ENCODE results near the gene HADHB. TPM values are rescaled to one million over a fixed set of nuclear protein-coding genes. Genes with fewer than 3 reads are reported as not detected.

HADHB gene
- total RNA-seq, 1 donor from 2014 or later, result 79.4 TPM

DNA sequence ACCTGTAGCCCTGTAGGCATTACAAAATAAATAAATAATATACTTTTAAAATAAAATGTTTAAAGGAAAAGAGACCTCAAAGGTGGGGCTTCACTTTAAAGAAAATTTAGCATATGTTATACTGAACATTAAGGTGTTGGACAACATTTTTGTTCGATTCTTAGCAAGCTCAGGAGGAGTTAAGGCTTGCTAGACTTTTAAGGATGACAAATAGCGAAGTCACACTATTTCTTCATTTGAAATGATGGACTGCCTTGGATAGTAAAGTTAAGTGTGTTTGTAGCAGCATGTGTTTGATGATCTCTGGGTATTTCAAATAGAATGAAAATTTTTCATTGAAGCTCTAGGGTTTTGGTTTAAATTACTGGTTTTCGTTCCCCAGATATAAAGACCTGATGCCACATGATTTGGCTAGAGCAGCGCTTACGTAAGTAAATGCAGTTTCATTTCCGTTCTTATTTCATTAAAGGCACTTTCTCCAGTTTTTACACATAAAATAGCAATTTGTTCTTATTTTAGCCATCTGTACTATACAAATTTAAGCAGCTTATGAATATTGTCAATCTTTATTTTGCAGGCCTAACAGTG lies 24.9 kb downstream of the HADHB start:
- Mint-ChIP-seq H3K27me3 (ENCODE audit: low read depth) (no peaks in the 10 kb centered on the region), H3K9me3 (no peaks in the 10 kb centered on the region), H3K4me1 (peaks cover 2% of the 10 kb centered on the region), H3K4me3 (no peak overlapping the region), H3K27ac (no peak overlapping the region), H3K36me3 (peaks cover 19% of the 10 kb centered on the region)
- TF ChIP-seq, protein P1, sequence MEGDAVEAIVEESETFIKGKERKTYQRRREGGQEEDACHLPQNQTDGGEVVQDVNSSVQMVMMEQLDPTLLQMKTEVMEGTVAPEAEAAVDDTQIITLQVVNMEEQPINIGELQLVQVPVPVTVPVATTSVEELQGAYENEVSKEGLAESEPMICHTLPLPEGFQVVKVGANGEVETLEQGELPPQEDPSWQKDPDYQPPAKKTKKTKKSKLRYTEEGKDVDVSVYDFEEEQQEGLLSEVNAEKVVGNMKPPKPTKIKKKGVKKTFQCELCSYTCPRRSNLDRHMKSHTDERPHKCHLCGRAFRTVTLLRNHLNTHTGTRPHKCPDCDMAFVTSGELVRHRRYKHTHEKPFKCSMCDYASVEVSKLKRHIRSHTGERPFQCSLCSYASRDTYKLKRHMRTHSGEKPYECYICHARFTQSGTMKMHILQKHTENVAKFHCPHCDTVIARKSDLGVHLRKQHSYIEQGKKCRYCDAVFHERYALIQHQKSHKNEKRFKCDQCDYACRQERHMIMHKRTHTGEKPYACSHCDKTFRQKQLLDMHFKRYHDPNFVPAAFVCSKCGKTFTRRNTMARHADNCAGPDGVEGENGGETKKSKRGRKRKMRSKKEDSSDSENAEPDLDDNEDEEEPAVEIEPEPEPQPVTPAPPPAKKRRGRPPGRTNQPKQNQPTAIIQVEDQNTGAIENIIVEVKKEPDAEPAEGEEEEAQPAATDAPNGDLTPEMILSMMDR (IDR thresholded peaks at IDR 0.05; ENCODE audit: unreplicated experiment), result no peak
- no peak for DNase-seq (ENCODE audit: low spot score in 2 of 2, unreplicated experiment in 2 of 2)

DNA sequence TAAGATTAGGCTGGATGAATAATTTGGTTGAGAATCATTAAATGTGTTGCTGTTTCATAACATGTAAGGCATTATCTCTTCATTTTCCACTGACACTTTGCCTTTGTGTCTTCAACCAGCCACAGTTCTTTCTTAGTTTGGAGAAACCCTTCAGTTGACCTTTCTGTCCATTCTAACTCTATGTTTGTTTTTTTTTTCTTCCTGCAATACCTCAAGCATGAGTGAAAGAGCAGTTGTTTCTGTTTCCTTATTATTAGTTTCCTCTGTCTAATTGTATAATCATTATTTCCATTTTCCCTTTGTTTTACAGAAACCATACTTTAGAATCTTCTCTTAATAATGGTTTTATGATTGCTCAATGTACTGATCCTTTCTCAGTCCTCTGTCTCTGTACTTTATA lies 25.6 kb downstream of the HADHB start:
- TF ChIP-seq, protein P1 (IDR thresholded peaks at IDR 0.05; ENCODE audit: unreplicated experiment), result no peak
- H3K4me1 Mint-ChIP-seq, result peaks cover 2% of the 10 kb centered on the region
- H3K27ac Mint-ChIP-seq, result no peak overlapping the region
- H3K9me3 Mint-ChIP-seq, result no peaks in the 10 kb centered on the region
- no peak overlapping the region for H3K4me3 Mint-ChIP-seq
- DNase-seq (ENCODE audit: low spot score in 2 of 2, unreplicated experiment in 2 of 2), result no peak
- H3K27me3 Mint-ChIP-seq (ENCODE audit: low read depth), result no peaks in the 10 kb centered on the region
- peaks cover 16% of the 10 kb centered on the region for H3K36me3 Mint-ChIP-seq

DNA sequence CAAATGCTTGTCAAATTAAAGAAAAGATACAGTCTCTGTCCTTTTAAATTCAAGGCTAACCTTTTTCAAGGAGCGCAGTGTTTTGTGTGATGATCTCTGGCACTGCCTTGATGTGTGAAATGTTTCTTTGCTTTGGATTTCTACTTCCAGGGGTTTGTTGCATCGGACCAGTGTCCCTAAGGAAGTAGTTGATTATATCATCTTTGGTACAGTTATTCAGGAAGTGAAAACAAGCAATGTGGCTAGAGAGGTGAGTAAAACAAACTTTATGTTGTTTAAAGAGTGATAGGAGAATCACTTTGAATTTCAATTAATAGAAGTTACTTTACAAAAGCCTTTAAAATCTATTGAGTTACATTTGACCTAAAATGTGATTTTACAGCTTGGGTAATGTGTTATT lies 28.8 kb downstream of the HADHB start:
- TF ChIP-seq, protein P1 (IDR thresholded peaks at IDR 0.05; ENCODE audit: unreplicated experiment), result no peak
- Mint-ChIP-seq H3K36me3 (peaks cover 15% of the 10 kb centered on the region), H3K4me1 (peaks cover 2% of the 10 kb centered on the region), H3K4me3 (no peak overlapping the region), H3K9me3 (no peaks in the 10 kb centered on the region), H3K27ac (no peak overlapping the region), H3K27me3 (ENCODE audit: low read depth) (no peaks in the 10 kb centered on the region)
- DNase-seq (ENCODE audit: low spot score in 2 of 2, unreplicated experiment in 2 of 2), result no peak

DNA sequence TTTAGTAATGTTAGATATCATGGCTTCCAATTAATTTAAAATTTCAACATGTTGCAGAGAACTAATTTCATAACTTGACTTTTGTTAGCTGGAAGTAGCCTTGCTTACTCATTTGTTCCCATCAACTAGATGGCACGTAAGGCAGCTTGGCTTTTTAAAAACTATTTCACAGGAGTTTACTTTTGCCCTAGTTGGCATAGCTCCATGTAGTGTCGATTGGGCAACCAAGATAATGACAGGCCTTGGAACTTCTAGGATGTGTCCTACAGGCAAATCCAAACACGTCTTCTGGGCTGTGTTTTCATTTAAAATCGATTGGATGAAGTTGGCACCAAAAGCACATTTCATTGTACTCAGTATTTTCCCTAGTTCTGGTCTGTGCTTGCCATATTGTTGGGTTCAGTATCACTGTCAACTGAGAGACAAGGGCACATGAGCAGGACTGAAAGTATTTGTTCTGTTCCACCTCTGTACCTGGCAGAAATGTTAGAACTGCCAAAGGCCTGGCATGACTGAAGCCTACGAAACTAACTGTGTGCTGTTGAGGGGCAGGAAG lies 29.4 kb downstream of the HADHB start:
- H3K27ac Mint-ChIP-seq, result no peak overlapping the region
- no peak overlapping the region for H3K4me3 Mint-ChIP-seq

DNA sequence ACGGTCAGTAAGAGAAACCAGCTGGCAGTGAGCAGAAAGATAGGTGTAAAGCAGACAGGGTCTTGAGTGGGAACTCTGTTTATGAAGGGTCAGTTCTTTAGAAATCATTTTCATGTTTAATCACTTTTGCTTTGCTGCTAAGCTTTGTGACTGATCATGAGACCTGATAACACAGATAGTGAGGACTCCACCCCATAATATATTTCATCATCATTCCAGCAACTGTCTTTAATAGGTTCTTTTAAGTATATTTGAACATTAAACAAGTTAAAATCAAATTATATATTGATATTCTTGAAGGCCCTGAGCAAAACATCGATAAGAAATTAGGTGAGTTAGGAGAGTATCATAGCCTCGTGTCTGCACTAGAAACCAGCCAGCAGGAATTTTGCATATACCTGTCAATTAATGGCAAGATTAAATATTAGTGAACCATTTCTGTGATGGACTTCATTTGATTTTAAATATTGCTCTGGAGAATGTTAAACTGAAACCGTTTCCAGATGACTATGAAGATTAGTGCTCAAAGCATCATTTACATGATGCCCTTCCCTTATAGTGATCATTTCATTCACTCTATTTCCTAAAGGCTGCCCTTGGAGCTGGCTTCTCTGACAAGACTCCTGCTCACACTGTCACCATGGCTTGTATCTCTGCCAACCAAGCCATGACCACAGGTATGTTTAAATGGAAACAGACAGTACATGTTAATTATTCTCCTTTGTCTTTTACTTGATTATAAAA lies 31.9 kb downstream of the HADHB start:
- TF ChIP-seq, protein P1 (IDR thresholded peaks at IDR 0.05; ENCODE audit: unreplicated experiment), result no peak
- Mint-ChIP-seq H3K27ac (no peak overlapping the region), H3K4me3 (no peak overlapping the region), H3K27me3 (ENCODE audit: low read depth) (no peaks in the 10 kb centered on the region), H3K9me3 (no peaks in the 10 kb centered on the region), H3K4me1 (peaks cover 2% of the 10 kb centered on the region), H3K36me3 (peaks cover 36% of the 10 kb centered on the region)
- DNase-seq (ENCODE audit: low spot score in 2 of 2, unreplicated experiment in 2 of 2), result no peak

More for the DNA sequence above, 29.4 kb downstream of the HADHB start:
- Mint-ChIP-seq H3K4me1 (peaks cover 2% of the 10 kb centered on the region), H3K36me3 (peaks cover 20% of the 10 kb centered on the region), H3K27me3 (ENCODE audit: low read depth) (no peaks in the 10 kb centered on the region), H3K9me3 (no peaks in the 10 kb centered on the region)
- no peak for DNase-seq (ENCODE audit: low spot score in 2 of 2, unreplicated experiment in 2 of 2)
- TF ChIP-seq, protein P1 (IDR thresholded peaks at IDR 0.05; ENCODE audit: unreplicated experiment), result no peak
